Endodermal cell (in vitro differentiated cells): ENCODE results near the gene XBP1. TPM values are rescaled to one million over a fixed set of nuclear protein-coding genes. Genes with fewer than 3 reads are reported as not detected.

ENCODE experiments used
- DNase-seq: peaks from one replicate; pipeline ENCODE4 v3.0.0-alpha.2; 2017
- H3K27ac ChIP-seq: 2 replicates; pipeline ENCODE4 v1.5.1; 2013; ENCODE audit warnings: mild to moderate bottlenecking, low read depth, low read length, moderate library complexity
- H3K27me3 ChIP-seq: 2 replicates; pipeline ENCODE4 v1.6.1; 2013; ENCODE audit warnings: mild to moderate bottlenecking, low read length, moderate library complexity; ENCODE audit not compliant: insufficient read depth, control insufficient read depth, poor library complexity, severe bottlenecking
- H3K36me3 ChIP-seq: 2 replicates; pipeline ENCODE4 v1.7.0; 2013; ENCODE audit warnings: mild to moderate bottlenecking, low read length, moderate library complexity; ENCODE audit not compliant: control insufficient read depth, insufficient read depth
- H3K4me1 ChIP-seq: one replicate; pipeline ENCODE4 v1.7.0; 2013; ENCODE audit warnings: low read length; ENCODE audit not compliant: control insufficient read depth, insufficient read depth
- H3K4me3 ChIP-seq: 2 replicates; pipeline ENCODE4 v1.5.1; 2013; ENCODE audit warnings: mild to moderate bottlenecking, low read length, moderate library complexity
- H3K9ac ChIP-seq: 2 replicates; pipeline ENCODE4 v1.6.1; 2013; ENCODE audit warnings: mild to moderate bottlenecking, low read length, moderate library complexity; ENCODE audit not compliant: poor library complexity, severe bottlenecking; ENCODE audit errors: extremely low read depth
- H3K9me3 ChIP-seq: 2 replicates; pipeline ENCODE4 v1.6.1; 2013; ENCODE audit warnings: mild to moderate bottlenecking, low read length, moderate library complexity; ENCODE audit not compliant: control insufficient read depth
- H3K27ac Mint-ChIP-seq: 2 replicates; pipeline ENCODE4 v1.8.0; 2020; ENCODE audit warnings: mixed read lengths
- H3K27me3 Mint-ChIP-seq: 2 replicates; pipeline ENCODE4 v1.8.0; 2021; ENCODE audit warnings: mild to moderate bottlenecking, mixed read lengths; ENCODE audit not compliant: insufficient read depth
- H3K36me3 Mint-ChIP-seq: 2 replicates; pipeline ENCODE4 v1.8.0; 2020; ENCODE audit warnings: low read depth, mixed read lengths
- H3K4me1 Mint-ChIP-seq: 2 replicates; pipeline ENCODE4 v1.8.0; 2020; ENCODE audit warnings: mixed read lengths
- H3K4me3 Mint-ChIP-seq: 2 replicates; pipeline ENCODE4 v1.8.0; 2020; ENCODE audit warnings: mild to moderate bottlenecking, moderate library complexity, mixed read lengths
- H3K9me3 Mint-ChIP-seq: 2 replicates; pipeline ENCODE4 v1.8.0; 2020; ENCODE audit warnings: mild to moderate bottlenecking, mixed read lengths
- WGBS, 2 experiments: methylation state at CpG; one replicate each; pipeline versions ENCODE4 v1.1.5 to v1.1.7; 2013; ENCODE audit warnings: missing lambda C conversion rate in 2 of 2, mixed read lengths in 1 of 2; ENCODE audit not compliant: insufficient coverage in 1 of 2, insufficient read length in 1 of 2; 5-methylcytosine and 5-hydroxymethylcytosine counted together
- total RNA-seq, 2 donors: library from RNA; stranded (reverse); fragmentation: NEBNext Ultra II Directional in 1 of 2; extraction: Animal tissue kit (Norgen Biotek cat#: 25700) in 1 of 2; gene quantifications; 2 replicates in 1 of 2; 3 replicates in 1 of 2; pipeline ENCODE4 v1.2.1, GENCODE V29; 2021
- TF ChIP-seq, protein P1 (sequence below): fragments of 200-600 bp; sonication (generic); conservative IDR thresholded peaks from 2 replicates; pipeline ENCODE4 v1.5.0; 2021; ENCODE audit warnings: antibody characterized with exemption, mild to moderate bottlenecking

Gene XBP1
- total RNA-seq, 2 donors from 2014 or later = 103 to 111 TPM

DNA sequence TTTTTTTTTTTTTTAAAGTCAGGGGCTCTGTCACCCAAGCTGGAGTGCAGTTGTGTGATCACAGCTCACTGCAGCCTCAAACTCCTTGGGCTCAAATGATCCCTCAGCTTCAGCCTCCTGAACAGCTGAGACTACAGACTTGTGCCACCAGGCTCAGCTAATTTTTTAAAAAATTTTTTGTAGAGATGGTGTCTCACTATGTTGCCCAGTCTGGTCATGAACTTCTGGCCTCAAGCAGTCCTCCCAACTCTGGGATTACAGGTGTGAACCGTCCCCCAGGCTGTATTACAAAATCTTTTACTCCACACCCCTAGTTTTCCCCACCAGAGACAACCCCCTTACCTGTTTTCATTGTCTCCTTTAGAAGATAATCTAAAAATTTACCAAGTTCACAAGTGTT, 26.0 kb downstream of the XBP1 start:
- TF ChIP-seq, protein P1, sequence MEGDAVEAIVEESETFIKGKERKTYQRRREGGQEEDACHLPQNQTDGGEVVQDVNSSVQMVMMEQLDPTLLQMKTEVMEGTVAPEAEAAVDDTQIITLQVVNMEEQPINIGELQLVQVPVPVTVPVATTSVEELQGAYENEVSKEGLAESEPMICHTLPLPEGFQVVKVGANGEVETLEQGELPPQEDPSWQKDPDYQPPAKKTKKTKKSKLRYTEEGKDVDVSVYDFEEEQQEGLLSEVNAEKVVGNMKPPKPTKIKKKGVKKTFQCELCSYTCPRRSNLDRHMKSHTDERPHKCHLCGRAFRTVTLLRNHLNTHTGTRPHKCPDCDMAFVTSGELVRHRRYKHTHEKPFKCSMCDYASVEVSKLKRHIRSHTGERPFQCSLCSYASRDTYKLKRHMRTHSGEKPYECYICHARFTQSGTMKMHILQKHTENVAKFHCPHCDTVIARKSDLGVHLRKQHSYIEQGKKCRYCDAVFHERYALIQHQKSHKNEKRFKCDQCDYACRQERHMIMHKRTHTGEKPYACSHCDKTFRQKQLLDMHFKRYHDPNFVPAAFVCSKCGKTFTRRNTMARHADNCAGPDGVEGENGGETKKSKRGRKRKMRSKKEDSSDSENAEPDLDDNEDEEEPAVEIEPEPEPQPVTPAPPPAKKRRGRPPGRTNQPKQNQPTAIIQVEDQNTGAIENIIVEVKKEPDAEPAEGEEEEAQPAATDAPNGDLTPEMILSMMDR = no peak
- Mint-ChIP-seq H3K4me3 (peak overlapping the region; percentile 71), H3K4me1 (peaks cover 4% of the 10 kb centered on the region), H3K9me3 (peaks cover 6% of the 10 kb centered on the region), H3K27me3 (no peaks in the 10 kb centered on the region), H3K27ac (peak overlapping the region; percentile 53), H3K36me3 (peaks cover 37% of the 10 kb centered on the region)
- Histone ChIP-seq H3K9ac (no peak overlapping the region), H3K27me3 (no peaks in the 10 kb centered on the region), H3K4me3 (no peak overlapping the region), H3K27ac (no peak overlapping the region), H3K9me3 (no peaks in the 10 kb centered on the region), H3K4me1 (no peaks in the 10 kb centered on the region), H3K36me3 (peaks cover 24% of the 10 kb centered on the region)
- WGBS, 2 experiments = 90 to 100% methylated on average over 1 of the region's 1 CpG
- no peak for DNase-seq

DNA sequence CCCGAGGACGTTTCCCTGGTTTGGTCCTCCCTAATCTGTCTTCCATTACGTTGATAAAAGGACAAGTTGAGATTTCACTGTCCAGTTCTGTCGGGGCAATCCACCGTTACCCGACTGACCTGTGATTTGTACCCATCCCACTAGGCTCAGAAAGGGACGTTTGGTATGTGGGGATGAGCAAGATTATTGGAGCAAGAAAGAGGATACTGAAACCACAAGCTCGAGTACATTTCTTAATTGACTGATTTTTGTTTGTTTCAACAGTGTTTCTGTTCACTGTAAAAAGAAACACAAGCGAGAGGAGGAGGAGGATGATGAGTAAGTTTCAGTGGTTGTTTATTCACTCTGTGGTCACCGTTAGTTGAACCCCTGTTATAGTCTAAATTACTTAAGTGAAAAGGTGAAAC, 26.9 kb downstream of the XBP1 start:
- TF ChIP-seq, protein P1 = no peak
- Mint-ChIP-seq H3K9me3 (peaks cover 11% of the 10 kb centered on the region), H3K36me3 (peaks cover 34% of the 10 kb centered on the region), H3K27ac (peak overlapping the region; percentile 90), H3K4me1 (peaks cover 4% of the 10 kb centered on the region), H3K27me3 (no peaks in the 10 kb centered on the region), H3K4me3 (peak overlapping the region; percentile 71)
- Histone ChIP-seq H3K9ac (peak overlapping the region; percentile 98), H3K27ac (no peak overlapping the region), H3K4me1 (no peaks in the 10 kb centered on the region), H3K4me3 (peak overlapping the region; percentile 99), H3K27me3 (no peaks in the 10 kb centered on the region), H3K9me3 (no peaks in the 10 kb centered on the region), H3K36me3 (peaks cover 23% of the 10 kb centered on the region)
- 18 to 22% methylated on average over 10 of the region's 10 CpGs for WGBS, 2 experiments
- DNase-seq = no peak

DNA sequence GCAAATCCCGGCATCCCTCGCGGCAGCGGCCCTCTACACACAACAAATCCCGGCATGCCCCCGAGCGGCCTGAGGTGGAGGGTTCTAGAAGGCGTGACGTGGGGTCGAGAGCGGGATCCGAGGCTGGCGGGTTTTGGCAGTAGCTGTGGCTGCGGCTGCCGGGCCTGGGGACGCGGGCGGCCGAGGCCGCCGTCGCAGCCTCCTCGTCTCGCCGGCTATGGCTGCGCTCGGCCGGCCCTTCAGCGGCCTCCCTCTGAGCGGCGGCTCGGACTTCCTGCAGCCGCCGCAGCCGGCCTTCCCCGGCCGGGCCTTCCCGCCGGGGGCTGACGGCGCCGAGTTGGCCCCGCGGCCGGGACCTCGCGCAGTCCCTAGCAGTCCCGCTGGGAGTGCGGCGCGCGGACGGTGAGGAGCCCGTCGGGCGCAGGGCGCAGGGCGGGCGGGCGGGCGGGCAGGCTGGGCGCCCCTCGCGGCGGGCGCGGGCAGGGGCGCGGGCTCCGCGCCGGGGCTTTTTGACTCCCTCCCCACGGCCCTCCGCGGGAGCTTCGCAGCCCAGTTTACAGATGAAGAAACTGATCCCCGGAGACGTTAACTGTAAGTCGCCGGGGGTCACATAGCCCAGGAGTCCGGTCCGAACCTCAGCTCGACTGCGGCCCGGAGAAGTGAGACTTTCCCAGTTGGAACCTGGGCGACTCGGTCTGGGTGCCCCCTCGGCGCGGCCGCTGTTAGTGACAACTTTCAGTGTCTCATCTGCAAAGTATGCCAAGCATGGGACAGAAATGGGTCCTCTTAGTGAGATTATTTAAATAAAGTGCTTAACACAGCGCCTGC, 27.5 kb downstream of the XBP1 start, which contains the start of gene CCDC117:
CCDC117 (plus strand) TSS at position 63 of the 828 bp plus-strand sequence; CDS start at position 218, 155 bp downstream.
- TF ChIP-seq, protein P1 = peak; percentile 46
- no peaks in the 10 kb centered on the region for H3K4me1 ChIP-seq
- peak within 1 kb of the TSS; percentile 98 for H3K9ac ChIP-seq
- peaks cover 31% of the 10 kb centered on the region for H3K36me3 Mint-ChIP-seq
- H3K27ac Mint-ChIP-seq = peak within 1 kb of the TSS; percentile 90
- peak; percentile 97 for DNase-seq
- peaks cover 18% of the 10 kb centered on the region for H3K36me3 ChIP-seq
- H3K27ac ChIP-seq = peak within 1 kb of the TSS; percentile 97
- WGBS, 2 experiments = 0 to 1% methylated on average over 26 to 92 of the region's 92 CpGs
- no peaks in the 10 kb centered on the region for H3K9me3 ChIP-seq
- H3K9me3 Mint-ChIP-seq = peaks cover 11% of the 10 kb centered on the region
- H3K27me3 ChIP-seq = no peaks in the 10 kb centered on the region
- peaks cover 4% of the 10 kb centered on the region for H3K4me1 Mint-ChIP-seq
- H3K4me3 ChIP-seq = peak within 1 kb of the TSS; percentile 99
- H3K27me3 Mint-ChIP-seq = no peaks in the 10 kb centered on the region
- peak within 1 kb of the TSS; percentile 71 for H3K4me3 Mint-ChIP-seq
